H54 (cell line): ENCODE measurements around the gene SAFB2.

Experiments
- DNase-seq: peaks from one replicate; pipeline ENCODE4 v3.0.0; 2011; ENCODE audit warnings: low spot score, mixed read lengths; ENCODE audit not compliant: insufficient read length
- FAIRE-seq: peaks from 3 replicates; lab custom pipeline; 2011; peaks lifted over from hg19 to GRCh38; lab: Jason Lieb, UNC
- POLR2A ChIP-seq: IDR thresholded peaks from 2 replicates; pipeline ENCODE4 v1.6.1; 2011; ENCODE audit warnings: low read depth, mild to moderate bottlenecking, low read length

Gene SAFB2

GRCh38 chr19:5622465-5623396, at the start of gene SAFB2, which contains the start of gene SAFB:
SAFB2 (minus strand) TSS chr19:5622776; CDS start chr19:5622715, 61 bp downstream.
SAFB (plus strand) TSS chr19:5623083; CDS start chr19:5623206, 123 bp downstream.
- peak; percentile 99 for DNase-seq
- peak; percentile 93 for FAIRE-seq
- peak; percentile 91 for TF ChIP-seq POLR2A

- DNase-seq (no peak), FAIRE-seq (no peak)
- no peak for TF ChIP-seq POLR2A
These were observed 49.0 kb upstream of the SAFB2 start for GRCh38 chr19:5671600-5671999.

- no peak for FAIRE-seq
- no peak for TF ChIP-seq POLR2A
- DNase-seq: no peak
These were observed 46.6 kb upstream of the SAFB2 start for GRCh38 chr19:5669212-5669611.

GRCh38 chr19:5667751-5668271, 45.2 kb upstream of the SAFB2 start:
- DNase-seq (no peak), FAIRE-seq (no peak)
- no peak for TF ChIP-seq POLR2A

GRCh38 chr19:5666921-5667610, 44.5 kb upstream of the SAFB2 start:
- no peak for FAIRE-seq
- TF ChIP-seq POLR2A: no peak

GRCh38 chr19:5665781-5666513, 43.4 kb upstream of the SAFB2 start:
- peak; percentile 71 for DNase-seq
- no peak for TF ChIP-seq POLR2A
- peak; percentile 65 for FAIRE-seq

More at GRCh38 chr19:5666921-5667610, 44.5 kb upstream of the SAFB2 start:
- DNase-seq: no peak

GRCh38 chr19:5664515-5664914, 41.9 kb upstream of the SAFB2 start:
- FAIRE-seq: no peak
- no peak for DNase-seq
- TF ChIP-seq POLR2A: no peak

GRCh38 chr19:5663904-5664303, 41.3 kb upstream of the SAFB2 start:
- DNase-seq: no peak
- FAIRE-seq: no peak
- TF ChIP-seq POLR2A: no peak

- no peak for TF ChIP-seq POLR2A
- FAIRE-seq: no peak
- no peak for DNase-seq
These were observed 38.9 kb upstream of the SAFB2 start for GRCh38 chr19:5661483-5661882.

GRCh38 chr19:5655412-5655811, 32.8 kb upstream of the SAFB2 start:
- no peak for FAIRE-seq
- no peak for DNase-seq
- TF ChIP-seq POLR2A: no peak

- TF ChIP-seq POLR2A: no peak
- FAIRE-seq: no peak
- DNase-seq: no peak
These were observed 32.4 kb upstream of the SAFB2 start for GRCh38 chr19:5654931-5655330.

- DNase-seq (no peak), FAIRE-seq (no peak)
- TF ChIP-seq POLR2A: no peak
These were observed 29.7 kb upstream of the SAFB2 start for GRCh38 chr19:5652261-5652660.

- FAIRE-seq (no peak), DNase-seq (no peak)
- TF ChIP-seq POLR2A: no peak
These were observed 28.8 kb upstream of the SAFB2 start for GRCh38 chr19:5651361-5651760.
